HG03520 (cell line): Measurements from ENCODE around the gene QRICH1.

Source experiments
- ATAC-seq: cut with Tn5 transposase; IDR thresholded peaks from one replicate; pipeline ENCODE4 v1.9.1; 2021; ENCODE audit warnings: mild to moderate bottlenecking, moderate library complexity; ENCODE audit not compliant: unreplicated experiment

QRICH1 gene

DNA sequence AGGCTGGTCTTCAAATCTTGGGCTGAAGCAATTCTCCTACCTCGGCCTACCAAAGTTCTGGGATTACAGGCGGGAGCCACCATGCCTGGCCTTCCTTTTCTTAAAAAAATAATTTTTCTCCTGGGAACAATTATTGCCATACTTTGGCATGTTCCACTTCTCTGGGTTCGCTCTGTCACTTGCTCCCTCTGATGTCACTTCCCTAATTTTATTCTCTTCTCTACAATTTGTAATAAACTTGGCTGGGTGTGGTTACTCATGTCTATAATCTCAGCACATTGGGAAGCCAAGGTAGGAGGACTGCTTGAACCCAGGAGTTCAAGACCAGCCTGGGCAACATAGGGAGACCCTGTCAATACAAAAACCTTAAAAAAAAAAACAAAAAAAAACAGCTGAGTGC is 58.6 kb downstream of the QRICH1 start:
- ATAC-seq = no peak

DNA sequence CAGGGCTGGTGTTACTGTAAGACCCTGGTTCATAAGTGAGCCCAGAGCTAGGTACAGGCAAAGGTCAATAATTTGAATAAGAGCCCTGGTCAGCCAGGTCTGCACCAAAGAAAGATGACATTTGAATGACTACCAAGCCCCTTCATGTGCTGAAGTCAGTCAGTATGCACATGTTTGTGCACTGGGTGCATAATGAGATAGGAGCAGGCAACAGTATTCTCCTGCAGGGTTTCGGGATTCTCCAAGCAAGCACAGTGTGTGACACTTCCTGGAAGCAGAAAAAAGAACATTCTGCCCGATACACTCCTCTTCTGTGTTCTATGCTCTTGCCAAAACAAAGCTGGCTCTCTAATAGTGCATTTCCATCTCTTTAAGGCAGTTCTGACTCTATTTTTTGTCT is 59.2 kb downstream of the QRICH1 start:
- ATAC-seq = no peak

DNA sequence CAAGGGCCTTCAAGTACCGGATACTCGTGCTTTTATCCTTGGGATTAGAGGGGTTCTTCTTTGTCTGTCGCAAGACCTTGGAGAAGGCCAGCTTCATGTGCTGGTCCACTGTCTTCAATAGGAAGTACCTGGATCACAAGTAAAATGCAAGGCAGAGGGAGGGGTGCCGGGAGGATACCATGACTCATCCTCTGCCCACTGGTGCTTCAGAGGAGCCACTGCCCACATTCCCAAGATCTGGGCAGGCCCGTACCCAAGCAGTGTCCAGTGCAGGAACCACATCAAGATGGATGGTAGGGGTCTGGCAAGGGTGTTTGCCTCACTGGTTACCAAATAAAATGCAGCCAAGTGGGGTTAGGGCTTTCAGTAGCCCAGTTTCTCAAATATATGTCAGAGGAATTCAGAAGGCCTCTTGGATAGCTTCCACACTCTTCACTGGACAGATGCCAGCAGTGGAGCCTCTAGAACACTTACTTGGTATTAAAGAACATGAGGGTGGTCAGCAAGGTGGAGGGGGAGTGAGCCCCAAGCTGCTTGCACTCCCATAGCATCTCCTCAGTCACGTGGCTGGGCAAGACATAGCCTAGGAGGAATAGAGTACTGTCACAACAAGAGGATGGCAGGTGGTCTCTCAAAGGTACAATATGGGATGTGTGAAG is 61.1 kb downstream of the QRICH1 start:
- ATAC-seq = no peak

DNA sequence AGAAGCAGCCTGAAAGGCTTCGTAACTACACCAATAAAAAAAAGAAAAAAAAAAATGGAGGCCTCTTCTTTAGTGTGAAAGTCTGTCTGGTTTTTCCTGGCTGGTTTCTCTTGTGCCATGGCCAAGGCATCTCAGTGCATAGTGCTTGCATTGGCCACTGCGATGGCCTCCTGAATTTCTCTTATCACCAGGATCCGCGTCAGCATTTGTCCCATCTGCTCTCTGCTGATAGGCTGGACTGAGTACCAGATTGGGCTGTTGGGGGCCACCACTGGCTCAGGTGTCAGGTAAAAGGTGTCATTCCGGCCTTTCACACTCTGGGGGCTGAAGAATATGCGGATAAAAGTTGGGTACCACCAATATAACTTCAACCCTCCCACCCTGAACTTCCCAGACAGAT is 63.5 kb downstream of the QRICH1 start:
- no peak for ATAC-seq

DNA sequence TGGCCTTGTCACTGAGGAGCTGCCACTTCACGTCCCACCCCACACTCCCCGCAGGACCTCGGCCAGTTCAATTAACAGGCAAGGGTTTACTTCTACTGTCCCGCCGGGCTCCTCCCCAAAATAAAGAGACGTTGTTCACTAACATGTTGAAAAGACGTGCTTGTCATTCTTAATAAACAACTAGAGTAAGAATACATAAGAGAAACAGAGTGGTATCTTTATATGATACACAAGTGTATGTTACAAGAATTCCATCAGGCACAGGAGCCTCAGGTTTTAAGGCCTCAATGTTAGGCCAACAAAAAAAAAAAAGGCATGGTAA is 64.3 kb downstream of the QRICH1 start:
- no peak for ATAC-seq

DNA sequence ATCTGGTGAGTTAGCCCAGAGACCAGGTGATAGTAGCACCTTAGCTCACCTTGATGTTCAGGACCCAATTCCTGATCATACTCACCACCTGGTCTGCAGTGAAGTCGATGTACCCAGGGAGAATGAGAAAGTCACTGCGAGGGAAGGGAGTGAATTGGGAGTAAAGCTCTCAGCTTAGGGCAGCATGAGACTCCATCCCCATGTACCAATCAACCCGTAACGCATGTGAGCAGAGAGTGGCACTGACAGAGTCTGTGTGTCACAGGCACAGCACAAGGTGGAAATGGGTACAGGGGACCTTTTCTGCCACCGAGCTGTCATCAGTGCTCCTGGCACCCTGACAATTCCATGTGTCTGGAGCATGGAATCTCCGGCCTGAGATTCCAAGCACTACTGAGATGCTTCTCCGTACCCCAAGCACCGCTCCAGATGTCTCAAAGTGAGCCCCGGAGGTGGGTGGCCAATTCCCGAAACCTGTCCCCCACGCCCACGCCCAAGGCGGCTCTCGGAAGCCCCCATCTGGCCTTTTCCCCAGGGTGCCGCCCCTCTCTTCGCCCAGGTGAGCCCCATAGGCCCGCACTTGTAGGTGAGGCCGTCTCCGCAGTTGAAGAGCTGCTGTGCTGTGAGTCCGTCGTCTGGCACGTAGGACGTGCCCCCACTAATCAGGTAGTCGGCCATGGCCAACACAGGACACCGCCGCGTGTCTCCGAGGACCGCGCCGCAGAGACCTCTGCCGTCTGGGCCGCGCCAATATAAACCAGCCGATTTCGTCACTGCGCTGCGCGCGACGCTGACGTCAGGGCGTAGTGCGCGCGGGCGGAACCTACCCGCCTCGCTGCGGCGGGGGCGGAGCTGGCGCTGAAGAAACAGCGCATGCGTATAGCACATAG is 65.0 kb downstream of the QRICH1 start, which contains the start of gene IMPDH2:
Gene IMPDH2 (minus strand): TSS at position 726 of the 890 bp plus-strand sequence. CDS start 48 bp downstream, at position 678.
- ATAC-seq = peak; percentile 80

DNA sequence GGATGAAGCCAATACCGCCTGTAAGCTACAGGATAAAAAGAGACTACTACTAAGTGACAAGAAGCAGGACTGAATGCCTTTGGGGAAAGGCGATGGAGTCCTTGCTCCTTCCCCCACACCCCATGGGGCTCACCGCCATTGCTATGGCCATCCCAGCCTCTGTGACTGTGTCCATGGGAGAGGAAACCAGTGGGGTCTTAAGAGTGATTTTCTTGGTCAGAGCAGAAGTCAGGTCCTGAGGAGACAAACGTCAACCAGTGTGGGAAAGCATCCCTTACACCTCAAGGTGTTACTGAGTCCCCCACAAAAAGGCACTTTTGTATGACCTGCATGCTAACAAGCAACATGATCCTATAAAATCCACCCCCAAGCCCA is 65.6 kb downstream of the QRICH1 start:
- ATAC-seq = no peak

DNA sequence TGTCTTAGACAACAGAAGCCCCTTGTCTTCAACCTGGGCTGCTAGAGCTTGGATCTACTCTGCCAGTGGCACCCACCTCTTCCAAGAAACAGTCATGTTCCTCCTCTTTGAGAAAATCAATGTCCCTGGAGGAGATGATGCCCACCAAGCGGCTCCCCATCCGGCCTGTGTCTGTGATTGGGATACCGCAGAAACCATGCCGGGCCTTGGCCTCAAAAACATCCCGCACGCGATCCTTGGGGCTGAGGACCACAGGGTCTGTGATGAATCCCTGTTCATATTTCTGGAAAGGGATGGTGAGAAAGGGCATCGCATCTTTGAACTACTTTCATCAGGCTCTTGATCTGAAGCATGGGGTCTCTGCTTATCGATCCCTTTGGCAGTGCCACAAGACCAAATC is 66.2 kb downstream of the QRICH1 start:
- no peak for ATAC-seq

DNA sequence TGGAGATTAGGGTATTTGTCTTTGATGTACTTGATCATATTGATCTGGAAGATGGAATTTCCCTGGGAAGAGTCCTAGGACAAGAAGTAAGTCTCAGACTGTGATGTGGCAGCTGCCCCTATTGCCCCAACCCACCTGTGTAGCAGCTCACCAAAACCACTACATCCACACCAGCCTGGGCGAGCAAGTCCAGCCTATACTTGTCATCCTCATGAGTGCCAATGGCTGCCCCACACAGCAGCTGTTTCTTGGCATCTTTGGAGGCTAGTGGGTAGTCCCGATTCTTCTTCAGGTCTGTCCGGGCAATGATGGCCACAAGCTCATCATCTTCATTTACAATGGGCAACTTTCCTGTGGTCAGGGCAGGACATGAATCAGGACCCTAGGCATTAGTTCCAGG is 67.3 kb downstream of the QRICH1 start:
- ATAC-seq = no peak

DNA sequence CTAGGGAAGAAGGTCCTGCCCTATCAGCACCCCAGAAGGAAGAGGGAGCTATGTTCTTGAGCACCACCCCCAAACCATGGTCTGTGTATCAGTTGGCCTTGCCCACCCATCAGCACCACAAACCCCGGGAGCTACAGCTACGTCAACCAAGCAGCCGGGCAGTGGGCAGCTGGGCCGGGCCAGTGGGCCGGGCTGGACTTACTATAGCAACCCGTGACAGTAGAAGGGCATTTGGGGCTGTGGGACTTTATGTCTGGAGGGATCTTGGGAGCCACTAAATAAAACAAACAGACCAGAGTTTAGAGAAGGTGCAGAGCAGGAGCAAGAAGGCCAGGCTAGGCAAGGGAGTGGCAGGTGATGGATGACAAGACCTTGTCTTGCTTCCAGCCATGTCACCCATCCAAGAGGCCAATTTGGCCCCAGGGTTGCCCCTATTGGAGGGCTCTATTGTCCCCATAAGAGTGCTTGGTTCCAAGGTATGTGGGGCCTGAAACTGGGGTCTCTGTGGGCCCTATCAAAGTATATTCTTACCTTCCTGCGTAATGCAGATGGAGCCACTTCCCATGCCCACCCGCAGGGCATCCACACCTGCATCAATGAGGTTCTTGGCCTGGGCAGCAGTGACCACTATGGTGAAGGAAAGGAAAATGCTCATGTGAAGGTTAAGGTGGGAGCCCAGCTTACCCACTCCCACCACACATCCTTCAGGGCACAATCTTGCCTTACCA is 67.9 kb downstream of the QRICH1 start:
- no peak for ATAC-seq

DNA sequence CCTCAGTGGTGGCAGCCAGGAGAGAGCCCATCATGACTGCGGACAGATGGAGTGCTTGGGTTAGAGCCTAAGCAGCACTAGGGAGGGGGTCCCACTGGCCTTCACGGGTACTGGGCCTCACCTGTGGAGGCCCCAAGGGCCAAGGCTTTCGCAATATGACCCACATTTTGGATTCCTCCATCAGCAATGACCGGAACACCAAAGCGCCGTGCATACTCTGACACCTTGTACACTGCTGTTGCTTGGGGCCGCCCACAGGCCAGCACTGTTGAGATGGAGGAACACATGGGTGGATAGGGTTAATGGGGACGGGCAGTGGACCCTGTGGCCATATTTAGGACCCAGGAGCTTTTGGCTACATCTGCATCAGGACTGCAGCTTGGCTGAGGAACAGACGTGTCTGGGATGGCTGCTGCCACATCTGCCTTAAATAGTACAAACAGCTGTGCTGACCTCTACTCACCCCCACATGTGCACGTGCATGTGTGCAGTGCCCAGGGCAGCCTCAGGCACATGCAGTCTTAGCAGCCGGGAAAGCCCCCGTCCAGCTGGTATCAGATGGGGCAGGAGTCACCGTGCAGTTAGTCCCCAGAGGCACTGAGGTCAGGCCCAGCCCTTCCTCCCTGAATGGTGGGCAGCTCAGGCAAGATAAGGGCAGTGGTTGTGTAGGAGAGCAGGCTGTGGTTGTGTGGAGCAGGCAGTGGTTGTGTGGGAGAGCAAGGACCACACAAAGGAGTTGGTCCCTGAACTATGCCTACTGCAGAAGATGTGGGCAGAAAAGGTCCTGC is 68.7 kb downstream of the QRICH1 start:
- no peak for ATAC-seq

DNA sequence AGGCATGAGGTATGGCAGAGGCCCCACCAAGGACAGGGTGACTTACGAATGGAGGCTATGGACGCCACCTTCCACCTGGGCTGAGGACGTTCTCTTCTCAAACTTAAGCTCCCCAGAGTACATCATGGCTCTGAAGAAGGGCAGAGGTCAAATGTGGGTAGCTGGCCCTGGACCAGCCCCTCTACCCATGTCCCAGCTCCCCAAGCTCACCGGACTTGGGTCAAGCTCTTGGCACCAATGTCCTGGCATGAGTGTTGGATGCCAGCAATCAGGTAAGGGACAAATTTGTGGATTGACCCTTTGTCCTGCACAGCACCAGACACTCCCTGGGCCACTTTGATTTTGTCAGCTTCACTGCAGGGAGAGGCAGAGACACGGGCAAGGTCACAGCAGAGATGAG is 69.4 kb downstream of the QRICH1 start:
- ATAC-seq = no peak

DNA sequence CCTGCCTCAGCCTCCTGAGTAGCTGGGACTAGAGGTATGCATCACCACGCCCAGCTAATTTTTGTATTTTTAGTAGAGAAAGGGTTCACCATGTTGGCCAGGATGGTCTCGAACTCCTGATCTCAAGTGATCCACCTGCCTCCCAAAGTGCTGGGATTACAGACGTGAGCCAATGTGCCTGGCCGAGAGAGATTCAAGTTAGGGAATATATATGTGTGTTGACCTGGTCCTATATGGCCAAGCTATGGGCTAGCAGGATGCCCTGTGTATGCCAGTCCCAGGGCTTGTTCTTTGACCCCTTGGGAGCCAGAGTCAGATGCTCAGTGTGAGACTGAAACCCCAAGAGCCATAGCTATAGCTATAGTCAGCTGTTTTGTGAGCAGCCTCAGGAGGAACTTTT is 70.1 kb downstream of the QRICH1 start:
- no peak for ATAC-seq

DNA sequence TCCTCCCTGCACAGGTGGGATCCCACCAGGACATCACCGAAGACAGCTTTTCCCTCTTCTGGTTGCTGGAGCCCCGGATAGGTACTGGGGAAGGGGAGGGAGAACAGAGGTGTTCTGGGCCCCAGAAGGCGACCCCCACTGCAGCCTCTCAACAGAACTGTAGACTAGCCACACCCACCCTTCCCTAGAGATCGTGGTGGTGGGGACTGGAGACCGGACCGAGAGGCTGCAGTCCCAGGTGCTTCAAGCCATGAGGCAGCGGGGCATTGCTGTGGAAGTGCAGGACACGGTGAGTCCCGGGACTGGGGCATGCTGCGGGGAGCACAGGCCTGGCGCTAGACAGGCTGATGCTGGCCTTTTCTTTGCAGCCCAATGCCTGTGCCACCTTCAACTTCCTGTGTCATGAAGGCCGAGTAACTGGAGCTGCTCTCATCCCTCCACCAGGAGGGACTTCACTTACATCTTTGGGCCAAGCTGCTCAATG is 71.1 kb downstream of the QRICH1 start:
- ATAC-seq = no peak

DNA sequence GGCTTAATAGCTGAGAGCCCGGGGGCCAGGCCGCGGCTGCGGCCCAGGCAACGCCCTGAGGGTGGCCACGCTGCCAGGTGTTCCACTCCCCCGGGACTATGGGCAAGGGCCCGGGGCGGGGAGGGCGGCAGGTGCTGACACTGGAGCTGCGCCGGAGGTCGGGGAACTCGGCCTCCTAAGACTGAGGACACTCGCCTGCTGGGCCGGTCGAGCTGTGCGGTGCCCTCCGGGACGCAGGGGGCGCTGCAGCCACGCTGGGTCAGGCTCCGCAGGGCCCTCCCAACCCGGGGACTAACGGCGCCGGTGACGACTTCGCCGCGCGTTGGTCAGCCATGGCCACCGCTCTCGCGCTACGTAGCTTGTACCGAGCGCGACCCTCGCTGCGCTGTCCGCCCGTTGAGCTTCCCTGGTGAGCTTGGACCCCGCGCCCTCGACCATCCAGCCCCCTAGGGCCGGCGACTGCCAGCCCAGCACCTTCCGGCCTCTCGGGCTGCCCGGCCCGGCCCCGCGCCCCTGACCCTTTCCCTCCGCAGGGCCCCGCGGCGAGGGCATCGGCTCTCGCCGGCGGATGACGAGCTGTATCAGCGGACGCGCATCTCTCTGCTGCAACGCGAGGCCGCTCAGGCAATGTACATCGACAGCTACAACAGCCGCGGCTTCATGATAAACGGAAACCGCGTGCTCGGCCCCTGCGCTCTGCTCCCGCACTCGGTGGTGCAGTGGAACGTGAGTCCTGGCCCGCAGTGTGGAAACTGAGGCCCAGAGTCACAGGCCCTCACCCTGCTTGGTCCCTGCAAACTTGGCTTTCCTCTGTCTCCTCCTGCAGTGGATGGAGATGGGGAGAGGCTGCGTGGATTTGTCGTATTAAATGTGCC is 71.8 kb downstream of the QRICH1 start, which contains the start of gene NDUFAF3:
Gene NDUFAF3 (plus strand): TSS at position 309 of the 875 bp plus-strand sequence. CDS start 24 bp downstream, at position 333.
- ATAC-seq = peak; percentile 46

DNA sequence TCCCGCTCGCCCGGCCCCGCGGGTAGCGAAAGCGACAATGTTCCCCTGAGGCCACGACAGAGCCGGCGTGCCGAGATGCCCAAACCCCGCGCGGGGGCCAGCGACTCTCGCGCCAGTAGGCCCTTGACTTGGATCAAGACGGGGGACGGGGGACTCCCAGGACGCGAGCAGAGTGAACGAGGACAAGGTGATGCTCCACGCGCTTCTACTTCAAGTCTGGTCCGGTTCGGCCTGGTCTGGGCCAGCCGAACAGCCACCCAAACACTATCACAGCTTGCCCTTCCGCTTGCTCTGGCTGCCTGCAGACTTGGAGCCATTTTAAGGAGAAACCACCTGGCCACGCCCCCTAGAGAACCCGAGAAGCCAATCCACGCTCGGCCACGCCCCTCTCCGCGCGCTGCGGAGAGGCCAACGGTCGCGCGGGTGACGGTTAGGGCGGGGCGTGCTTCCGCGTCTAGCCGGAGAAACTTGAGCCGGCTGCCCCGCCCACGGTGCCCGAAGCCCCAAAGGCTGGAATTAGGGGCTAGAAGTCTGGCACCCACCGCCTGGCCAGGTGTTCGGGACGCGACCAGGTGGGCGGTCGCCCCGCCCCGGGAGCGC is 72.6 kb downstream of the QRICH1 start:
- ATAC-seq = peak; percentile 45

DNA sequence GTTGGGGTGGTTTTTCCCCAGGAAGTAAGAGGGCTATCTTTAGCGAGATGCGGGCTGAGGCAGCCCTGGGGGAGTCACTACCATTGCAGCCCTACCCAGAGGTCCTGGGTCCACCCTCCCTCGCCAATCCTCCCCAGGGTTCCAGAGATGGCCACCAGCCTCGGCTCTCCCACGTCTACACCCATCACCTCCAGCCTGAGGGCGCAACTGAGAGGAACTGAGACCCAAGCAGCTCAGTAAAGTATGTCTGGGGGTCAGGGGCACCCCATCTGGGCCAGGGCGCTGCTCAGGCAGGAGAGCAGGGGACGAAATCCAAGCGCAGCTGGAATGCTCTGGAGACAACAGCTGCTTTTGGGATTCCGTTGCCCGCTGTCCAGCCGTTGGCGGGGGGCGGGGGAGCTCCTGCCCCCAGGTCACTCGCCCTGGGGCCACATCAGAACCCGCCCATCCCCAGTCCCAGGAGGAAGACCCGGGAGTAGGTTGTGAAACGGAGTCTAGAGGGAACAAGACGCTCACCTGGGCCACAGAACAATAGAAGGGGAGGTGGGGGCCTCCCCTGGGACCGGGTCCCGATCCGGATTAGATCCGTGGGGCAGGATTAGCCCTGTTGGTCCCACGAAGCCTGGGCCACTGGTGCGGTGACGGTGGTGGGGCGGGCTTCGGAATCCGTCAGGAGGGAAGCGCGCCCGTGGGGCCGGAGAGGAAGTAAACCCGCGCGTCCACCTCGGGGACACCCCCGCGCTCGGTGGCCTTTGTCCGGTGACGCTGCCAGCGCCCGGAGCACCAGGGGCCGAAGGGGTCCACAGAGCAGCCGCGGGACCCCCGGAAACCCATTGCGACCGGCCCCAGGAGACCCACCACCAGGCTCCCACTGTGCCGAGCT is 73.3 kb downstream of the QRICH1 start:
- peak; percentile 1 for ATAC-seq

DNA sequence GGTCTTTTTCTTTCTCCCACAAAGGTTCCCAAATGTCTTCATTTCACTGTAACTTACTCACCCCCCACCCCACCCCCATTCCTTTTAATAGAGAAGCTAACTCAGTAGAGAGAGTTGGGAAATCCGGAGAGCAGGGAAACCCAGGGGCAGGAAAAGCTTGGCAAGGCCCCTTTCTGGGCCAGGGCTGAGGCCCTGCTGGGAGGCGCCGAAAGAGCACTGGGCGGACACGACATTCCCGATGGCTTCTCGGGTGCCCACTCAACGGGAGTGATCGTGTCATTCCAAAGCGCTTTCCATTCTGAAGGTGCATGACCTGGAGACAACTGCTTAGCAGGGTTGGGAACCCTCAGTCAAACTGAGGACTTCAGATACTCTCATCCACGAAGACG is 73.9 kb downstream of the QRICH1 start:
- no peak for ATAC-seq

DNA sequence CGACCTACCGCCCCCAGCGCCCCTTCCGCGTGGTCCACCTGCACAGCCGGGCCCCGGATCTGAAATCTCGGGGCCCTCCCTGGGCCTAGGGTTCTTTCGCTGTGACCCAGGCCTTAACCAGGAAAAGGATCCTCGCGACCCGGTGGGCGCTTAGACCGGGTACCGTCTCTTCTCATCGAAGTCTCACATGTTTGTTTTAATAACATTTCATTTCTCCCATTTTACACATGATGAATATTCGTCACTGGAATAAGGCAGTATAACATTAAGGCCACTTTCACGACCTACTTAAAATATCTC is 75.2 kb downstream of the QRICH1 start:
- no peak for ATAC-seq
